GM18858 (cell line): ENCODE results near the gene NFE2.
"Not testable (repeated sequence)": the region's sequence is repeated elsewhere in the genome, so short reads cannot be mapped to it uniquely, and the experiment has no call there.

Experiments
- ATAC-seq: cut with Tn5 transposase; IDR thresholded peaks from one replicate; pipeline ENCODE4 v1.9.1; 2021; ENCODE audit not compliant: unreplicated experiment

The NFE2 gene

DNA sequence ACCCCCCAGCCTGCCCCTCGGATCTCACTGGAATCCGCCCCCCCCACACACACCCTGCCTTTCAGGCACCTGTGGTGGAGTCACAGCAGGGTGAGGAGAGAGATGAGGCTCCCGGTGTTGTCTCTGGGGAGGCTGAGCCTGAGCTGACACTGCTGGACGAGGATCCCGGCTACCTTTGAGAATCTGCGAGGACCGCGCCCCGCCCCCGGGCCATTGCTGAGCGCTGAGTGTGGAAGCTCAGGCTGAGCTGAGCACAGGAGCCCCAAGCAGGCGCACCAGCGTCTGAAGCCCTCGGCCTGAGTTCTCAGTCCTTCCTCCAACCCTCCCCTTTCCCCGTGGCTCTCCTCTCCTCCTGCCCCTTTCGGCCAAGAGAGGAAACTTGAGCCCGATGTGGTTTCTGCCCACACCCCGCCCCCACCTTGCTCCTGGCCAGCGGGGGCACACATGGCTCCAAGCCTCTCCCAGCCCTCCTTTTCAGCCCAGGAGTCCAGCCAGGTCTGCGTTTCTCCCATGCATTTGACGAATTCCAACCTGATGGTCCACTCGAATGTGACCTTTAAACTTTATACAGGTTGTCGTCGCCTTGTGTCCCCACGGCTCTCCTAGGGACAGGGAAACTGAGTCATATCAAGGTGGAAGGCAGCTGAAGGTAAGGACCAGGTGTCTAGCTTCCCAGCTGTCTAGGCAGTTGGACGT lies at the start of gene NFE2:
Gene NFE2 (minus strand): TSS at position 284 of the 696 bp plus-strand sequence. CDS start 5,767 bp downstream, outside the sequence.
- no peak for ATAC-seq

GRCh38 chr12:54349679-54350078 lies 48.9 kb upstream of the NFE2 start:
- ATAC-seq = no peak

- no peak for ATAC-seq
Observed at GRCh38 chr12:54349036-54349435, 48.2 kb upstream of the NFE2 start.

DNA sequence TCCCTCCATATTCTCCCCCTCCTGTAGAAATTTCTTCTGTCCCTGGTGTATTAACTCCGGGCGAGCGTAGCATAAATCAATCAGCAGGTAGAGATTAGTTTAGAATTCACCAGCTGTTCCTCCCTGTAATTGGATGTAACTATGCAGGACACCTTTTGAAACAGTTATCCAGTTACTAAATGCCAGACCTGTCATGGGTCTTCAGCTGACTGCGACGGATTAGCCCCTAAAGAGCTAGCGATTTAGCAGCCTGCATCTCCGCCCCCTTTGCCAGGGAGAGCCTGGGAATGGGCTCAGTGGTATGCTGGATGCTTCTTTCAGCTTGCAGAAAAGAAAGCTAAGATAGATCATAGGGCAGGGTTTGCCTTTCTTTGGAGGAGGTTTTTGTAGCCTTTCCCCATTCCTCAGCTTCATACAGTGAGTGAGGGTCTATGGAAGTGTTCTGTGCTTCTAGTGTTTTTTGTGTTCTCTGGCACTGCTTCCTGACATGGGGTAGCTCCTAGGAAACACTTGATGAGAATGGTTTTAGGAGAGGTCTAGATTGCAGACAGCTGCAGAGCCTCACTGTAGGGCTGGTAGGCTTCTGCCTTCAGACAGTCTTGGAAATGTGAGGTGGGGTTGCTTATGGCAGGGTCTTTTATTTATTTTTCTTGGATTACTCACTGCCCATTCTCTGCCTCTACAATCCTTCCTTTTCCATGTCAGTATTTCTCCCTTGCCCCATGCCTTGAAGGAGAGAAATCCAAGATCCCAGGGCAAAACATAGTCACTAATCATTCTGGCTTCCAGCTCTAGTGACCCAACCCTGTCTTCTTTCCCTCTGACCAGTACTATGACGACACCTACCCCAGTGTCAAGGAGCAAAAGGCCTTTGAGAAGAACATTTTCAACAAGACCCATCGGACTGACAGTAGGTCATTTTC lies 40.8 kb upstream of the NFE2 start:
- no peak for ATAC-seq

DNA sequence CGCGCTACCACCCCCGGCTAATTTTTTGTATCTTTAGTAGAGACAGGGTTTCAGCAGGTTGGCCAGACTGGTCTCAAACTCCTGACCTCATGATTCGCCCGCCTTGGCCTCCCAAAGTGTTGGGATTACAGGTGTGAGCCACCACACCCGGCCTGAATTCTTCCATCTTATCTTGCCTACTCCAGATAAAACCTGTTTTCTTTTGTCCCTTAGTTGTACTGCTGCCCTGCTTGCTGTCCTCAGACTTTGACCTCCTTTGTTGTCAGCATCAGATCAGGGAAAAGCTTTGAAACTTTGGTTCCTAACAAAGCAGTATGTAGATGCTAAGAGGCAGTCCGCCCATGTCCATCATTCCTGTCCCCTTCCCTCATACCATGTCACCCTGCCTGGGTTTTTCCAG lies 40.0 kb upstream of the NFE2 start:
- no peak for ATAC-seq

DNA sequence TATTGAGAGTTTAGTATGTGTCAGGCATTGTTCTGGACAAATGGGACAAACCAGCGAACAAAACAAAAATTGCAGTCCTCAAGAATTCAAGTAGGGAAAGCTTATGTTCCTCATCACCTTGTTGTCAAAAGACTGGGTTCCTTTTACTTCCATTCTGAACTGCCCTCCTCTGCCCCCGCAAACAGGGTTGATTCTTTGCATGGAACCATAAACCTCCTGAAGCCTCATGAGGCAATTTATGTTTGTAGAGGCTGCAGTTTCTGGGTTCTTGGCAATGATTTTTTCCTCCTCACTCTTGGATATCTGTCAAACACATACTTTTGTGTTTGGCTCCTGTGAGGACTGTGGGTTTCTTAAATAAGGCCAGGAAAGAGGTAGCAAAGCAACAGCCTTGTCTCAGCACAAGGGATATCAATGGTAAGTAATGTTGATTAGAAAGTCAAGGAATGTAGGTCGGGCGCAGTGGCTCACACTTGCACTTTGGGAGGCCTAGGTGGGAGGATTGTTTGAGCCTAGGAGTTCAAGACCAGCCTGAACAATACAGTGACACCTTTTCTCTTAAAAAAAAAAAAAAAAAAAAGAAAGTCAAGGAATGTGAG lies 38.0 kb upstream of the NFE2 start:
- no peak for ATAC-seq

DNA sequence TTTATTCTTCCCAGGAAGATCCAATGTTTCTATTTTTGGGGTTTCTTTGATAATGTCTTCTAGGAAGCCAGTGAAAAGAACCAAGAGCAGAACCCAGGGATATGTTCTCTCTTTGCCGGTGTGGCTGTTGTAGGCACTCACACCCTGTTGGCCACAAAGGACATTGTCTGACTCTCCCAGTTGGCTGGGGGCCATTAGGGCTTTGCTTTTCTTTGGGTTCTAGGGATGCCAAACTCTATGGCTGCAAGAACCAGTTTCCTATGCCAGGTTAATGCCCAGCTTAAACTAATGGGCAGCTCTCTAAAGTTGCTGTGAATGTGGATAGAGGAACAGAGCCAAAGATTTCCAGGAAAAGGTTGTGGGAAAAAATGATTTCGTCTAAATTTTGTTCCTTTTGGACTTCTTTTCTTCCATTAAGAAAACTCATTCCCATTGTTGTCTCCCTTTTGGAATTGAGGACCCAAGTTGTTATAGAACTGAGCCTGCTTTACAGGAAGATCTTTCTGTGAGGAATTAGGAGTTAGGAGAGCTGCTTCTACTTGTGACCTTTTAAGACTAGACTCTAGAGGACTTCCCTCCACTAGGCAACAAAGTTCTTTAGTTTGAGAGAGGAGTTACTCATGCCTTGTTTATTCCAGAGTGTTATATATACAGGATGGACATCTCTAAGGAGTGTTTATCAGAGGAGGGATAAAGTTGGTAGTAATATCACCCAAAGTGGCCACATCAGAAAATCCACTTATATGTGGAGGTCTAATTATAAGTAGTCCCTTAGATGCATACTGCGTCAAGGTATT lies 37.2 kb upstream of the NFE2 start:
- ATAC-seq = no peak

GRCh38 chr12:54337280-54337842 lies 36.5 kb upstream of the NFE2 start:
- no peak for ATAC-seq

GRCh38 chr12:54333420-54334034 lies 32.7 kb upstream of the NFE2 start:
- ATAC-seq = no peak

DNA sequence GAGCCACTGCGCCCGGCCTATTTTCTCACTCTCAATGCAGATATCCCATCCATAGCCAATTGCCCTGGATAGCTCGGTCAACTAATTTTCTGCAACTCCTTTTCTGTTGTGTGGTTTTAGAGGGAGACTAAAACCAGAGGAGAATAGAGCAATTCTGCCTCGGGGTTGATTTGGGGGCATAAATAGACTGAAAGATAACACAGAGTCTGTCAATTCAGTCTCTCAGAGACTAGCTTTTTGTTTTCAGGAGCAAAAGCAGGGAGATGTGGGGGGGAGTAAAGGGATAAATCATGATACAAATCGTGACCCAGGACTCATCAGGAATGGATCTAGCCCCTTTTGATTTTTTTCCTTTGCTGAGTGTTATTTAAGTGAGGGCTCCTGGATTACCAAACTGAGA lies 30.6 kb upstream of the NFE2 start:
- ATAC-seq = no peak

GRCh38 chr12:54330442-54330841 lies 29.6 kb upstream of the NFE2 start:
- ATAC-seq = no peak

DNA sequence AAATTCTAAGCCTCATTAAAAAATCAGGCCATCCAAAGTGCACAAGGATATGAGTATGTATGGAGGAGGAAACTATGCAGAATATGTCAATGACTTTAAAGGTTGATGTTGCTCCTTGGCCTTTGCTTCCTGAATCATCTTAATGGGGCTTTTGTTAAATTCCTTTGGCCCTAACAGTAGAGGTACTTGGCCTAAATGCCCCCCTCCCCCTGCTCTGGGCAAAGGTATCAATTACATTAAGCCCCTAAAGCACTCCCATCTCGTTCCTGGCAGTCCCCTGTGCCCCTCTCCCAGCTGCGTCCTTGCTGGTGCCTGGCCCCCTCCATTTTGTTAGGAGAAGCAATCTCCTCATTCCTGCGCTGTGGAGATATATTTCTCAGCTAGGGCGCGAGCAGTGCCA lies 28.9 kb upstream of the NFE2 start:
- no peak for ATAC-seq

- ATAC-seq = no peak
Observed at GRCh38 chr12:54328595-54329337, 28.0 kb upstream of the NFE2 start.

DNA sequence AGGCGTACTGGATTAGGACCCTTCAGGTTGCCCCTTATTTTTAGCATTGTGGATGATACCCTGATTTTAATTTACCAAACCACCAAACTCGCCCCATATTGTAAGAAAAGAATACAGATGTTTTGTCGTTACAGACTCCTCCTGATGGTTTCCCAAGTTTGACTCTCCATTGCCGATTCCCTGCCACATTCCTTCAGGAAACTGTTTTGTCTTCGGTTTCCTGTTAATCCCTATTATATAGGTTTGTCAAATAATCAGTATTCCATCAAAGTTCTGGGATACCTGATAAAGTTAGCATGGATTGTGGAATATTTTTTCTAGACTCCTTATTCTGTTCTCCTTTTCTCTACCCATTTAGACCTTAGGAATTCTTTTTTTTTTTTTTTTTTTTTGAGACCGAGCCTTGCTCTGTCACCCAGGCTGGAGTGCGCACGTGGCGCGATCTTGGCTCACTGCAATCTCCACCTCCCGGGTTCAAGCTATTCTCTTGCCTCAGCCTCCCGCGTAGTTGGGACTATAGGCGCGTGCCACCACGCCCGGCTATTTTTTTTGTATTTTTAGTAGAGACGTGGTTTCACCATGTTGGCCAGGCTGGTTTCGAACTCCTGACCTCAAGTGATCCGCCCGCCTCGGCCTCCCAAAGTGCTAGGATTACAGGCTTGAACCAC lies 24.8 kb upstream of the NFE2 start:
- not testable (repeated sequence) for ATAC-seq

GRCh38 chr12:54324617-54325441 lies 24.0 kb upstream of the NFE2 start, which contains the start of gene COPZ1:
COPZ1 (plus strand) TSS chr12:54325131; CDS start chr12:54325164, 33 bp downstream.
- ATAC-seq = peak; percentile 97

DNA sequence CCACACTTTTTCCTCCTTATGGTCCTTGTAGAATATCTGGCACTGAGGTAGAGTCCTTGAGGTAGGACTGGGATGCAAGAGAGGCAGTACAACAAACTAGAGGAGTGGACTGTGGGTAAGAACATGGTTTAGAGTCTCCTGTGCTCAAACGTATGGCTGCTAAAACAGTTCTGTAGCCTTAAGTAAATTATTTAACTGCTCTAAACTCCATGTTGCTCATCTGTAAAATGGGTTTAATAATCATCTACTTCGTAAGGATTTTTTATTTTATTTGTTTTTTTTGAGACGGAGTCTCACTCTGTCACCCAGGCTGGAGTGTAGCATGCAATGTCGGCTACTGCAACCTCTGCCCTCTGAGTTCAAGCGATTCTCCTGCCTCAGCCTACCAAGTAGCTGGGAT lies 20.5 kb upstream of the NFE2 start:
- ATAC-seq = no peak

DNA sequence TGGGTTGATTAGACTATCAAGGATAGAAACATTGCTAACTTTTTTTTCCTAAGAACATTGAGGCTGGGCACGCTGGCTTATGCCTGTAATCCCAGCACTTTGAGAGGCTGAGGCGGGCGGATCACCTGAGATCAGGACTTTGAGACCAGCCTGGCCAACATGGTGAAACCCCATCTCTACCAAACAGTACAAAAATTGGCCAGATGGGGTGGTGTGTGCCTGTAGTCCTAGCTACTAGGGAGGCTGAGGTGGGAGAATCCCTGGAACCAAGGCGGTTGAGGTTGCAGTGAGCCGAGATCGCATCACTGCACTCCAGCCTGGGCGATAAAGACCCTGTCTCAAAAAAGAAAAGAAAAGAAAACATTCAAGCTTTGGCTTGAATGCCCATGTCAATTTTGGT lies 11.5 kb upstream of the NFE2 start:
- not testable (repeated sequence) for ATAC-seq

GRCh38 chr12:54311051-54311450 lies 10.2 kb upstream of the NFE2 start:
- ATAC-seq = no peak
